Keratinocyte (primary cell): Measurements from ENCODE around the gene HPS4. TPM values are rescaled to one million over a fixed set of nuclear protein-coding genes. Genes with fewer than 3 reads are reported as not detected.

Experiments
- DNase-seq: peaks from one replicate; pipeline ENCODE4 v3.0.0-alpha.2; 2011; ENCODE audit warnings: low read depth, missing footprints, low spot score
- FAIRE-seq: peaks from 2 replicates; lab custom pipeline; 2011; peaks lifted over from hg19 to GRCh38; lab: Jason Lieb, UNC
- H2AFZ ChIP-seq: 2 replicates; pipeline ENCODE4 v1.6.0; 2012; ENCODE audit warnings: low read length, control low read depth, inconsistent platforms; ENCODE audit not compliant: control insufficient read depth
- H3K27ac ChIP-seq: 2 replicates; pipeline ENCODE4 v1.5.1; 2011; ENCODE audit warnings: low read length; ENCODE audit not compliant: control insufficient read depth, insufficient read depth
- H3K27me3 ChIP-seq: 3 replicates; pipeline ENCODE4 v1.6.0; 2011; ENCODE audit warnings: low read length; ENCODE audit not compliant: control insufficient read depth, insufficient read depth; ENCODE audit errors: extremely low read depth
- H3K36me3 ChIP-seq, 2 experiments: 2 replicates in 1 of 2; 3 replicates in 1 of 2; pipeline ENCODE4 v1.5.1; 2011; ENCODE audit warnings: low read length in 2 of 2, mild to moderate bottlenecking in 1 of 2; ENCODE audit not compliant: control insufficient read depth in 2 of 2, insufficient read depth in 2 of 2; ENCODE audit errors: extremely low read depth in 1 of 2
- H3K4me1 ChIP-seq: 3 replicates; pipeline ENCODE4 v1.5.1; 2011; ENCODE audit warnings: low read length; ENCODE audit not compliant: control insufficient read depth, insufficient read depth; ENCODE audit errors: extremely low read depth
- H3K4me2 ChIP-seq: 3 replicates; pipeline ENCODE4 v1.6.0; 2011; ENCODE audit warnings: low read depth, low read length; ENCODE audit not compliant: control insufficient read depth, insufficient read depth; ENCODE audit errors: extremely low read depth
- H3K4me3 ChIP-seq, 3 experiments: fragments of 200-600 bp in 1 of 3; sonication (generic) in 1 of 3; 2 replicates in 2 of 3; 3 replicates in 1 of 3; pipeline ENCODE4 v1.5.1; 2011 to 2016; ENCODE audit warnings: low read length in 3 of 3, mild to moderate bottlenecking in 3 of 3, control low read depth in 2 of 3, inconsistent platforms in 1 of 3, low read depth in 1 of 3, mixed read lengths in 1 of 3, mixed run types in 1 of 3, moderate library complexity in 1 of 3; ENCODE audit not compliant: control insufficient read depth in 2 of 3, insufficient read depth in 2 of 3; ENCODE audit errors: extremely low read depth in 1 of 3
- H3K79me2 ChIP-seq: 2 replicates; pipeline ENCODE4 v1.6.0; 2012; ENCODE audit warnings: low read length; ENCODE audit not compliant: control insufficient read depth, insufficient read depth
- H3K9ac ChIP-seq: 3 replicates; pipeline ENCODE4 v1.6.0; 2011; ENCODE audit warnings: low read length; ENCODE audit not compliant: control insufficient read depth, insufficient read depth; ENCODE audit errors: extremely low read depth
- H3K9me1 ChIP-seq: 3 replicates; pipeline ENCODE4 v1.6.0; 2011; ENCODE audit warnings: low read length; ENCODE audit not compliant: control insufficient read depth, insufficient read depth; ENCODE audit errors: extremely low read depth
- H3K9me3 ChIP-seq: 2 replicates; pipeline ENCODE4 v1.5.1; 2012; ENCODE audit warnings: low read depth, low read length; ENCODE audit not compliant: control insufficient read depth
- H4K20me1 ChIP-seq: 3 replicates; pipeline ENCODE4 v1.6.0; 2011; ENCODE audit warnings: low read length; ENCODE audit not compliant: control insufficient read depth, insufficient read depth; ENCODE audit errors: extremely low read depth
- EZH2 ChIP-seq: IDR thresholded peaks from one replicate; pipeline ENCODE4 v1.6.1; 2012; ENCODE audit warnings: inconsistent platforms, mild to moderate bottlenecking, low read length, moderate library complexity
- dilution Hi-C: fragments of 300-500 bp; cut with MboI; formaldehyde crosslinking; loops from one replicate; pipeline ENCODE4 v1.7.0; 2020; ENCODE audit warnings: low sequenced_read_pairs; ENCODE audit not compliant: extremely low pct_ligation_motif_present
- polyA plus RNA-seq, 5 experiments: library from polyadenylated mRNA; depleted of rRNA in 3 of 5; stranded (reverse) in 3 of 5; stranded (forward) in 1 of 5; unstranded in 1 of 5; fragments of >200 nt; gene quantifications; 1 replicate in 1 of 5; 2 replicates in 3 of 5; 3 replicates in 1 of 5; pipeline versions ENCODE4 v1.2.1 to v1.2.3, GENCODE V29; 2011 to 2012; ENCODE audit warnings: missing spikeins in 2 of 5, low read depth in 1 of 5, low replicate concordance in 1 of 5
- TF ChIP-seq, protein P1 (sequence below), 3 experiments: IDR thresholded peaks in 1 of 3; conservative IDR thresholded peaks in 1 of 3; optimal IDR thresholded peaks in 1 of 3; 2 replicates in 2 of 3; 3 replicates in 1 of 3; pipeline versions ENCODE3 to v1.5.1; 2011; ENCODE audit warnings: low read length in 3 of 3, mild to moderate bottlenecking in 3 of 3, moderate library complexity in 2 of 3, control low read depth in 1 of 3, inconsistent platforms in 1 of 3; ENCODE audit not compliant: insufficient read depth in 2 of 3; ENCODE audit errors: extremely low read depth in 1 of 3

Gene HPS4
- polyA plus RNA-seq, 1 donor (not counting 4 experiments of a cell fraction or from before 2014, with no cell fraction given) = 21.3 TPM

- no peak for FAIRE-seq
Measured at GRCh38 chr22:26516503-26516902, 32.9 kb upstream of the HPS4 start.

DNA sequence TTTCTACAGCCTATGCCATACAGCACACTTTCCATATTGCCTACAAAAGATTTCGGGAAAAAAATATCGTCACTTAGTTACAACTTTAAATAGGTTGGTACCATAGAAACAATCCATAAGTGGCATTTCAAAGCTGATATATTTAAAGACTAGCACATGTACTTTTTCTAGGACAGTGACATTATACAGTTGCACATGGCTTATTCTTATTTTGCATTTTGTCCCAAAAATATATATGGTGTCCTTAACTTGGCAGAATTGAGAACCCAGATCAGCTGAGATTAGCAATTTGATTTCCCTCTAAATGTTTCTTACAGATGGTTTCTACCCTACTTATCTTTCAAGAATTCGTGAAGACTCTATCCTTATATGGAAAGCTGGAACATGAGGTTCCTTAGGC, 32.3 kb upstream of the HPS4 start:
- Histone ChIP-seq H2AFZ (no peak overlapping the region), H3K4me3 (no peak overlapping the region), H3K4me1 (peaks cover 20% of the 10 kb centered on the region), H3K4me2 (no peak overlapping the region), H3K27me3 (no peaks in the 10 kb centered on the region), H3K9ac (no peak overlapping the region), H3K79me2 (peaks cover 26% of the 10 kb centered on the region), H3K36me3 (no peaks in the 10 kb centered on the region), H3K27ac (no peak overlapping the region), H4K20me1 (no peaks in the 10 kb centered on the region), H3K9me3 (no peaks in the 10 kb centered on the region), H3K9me1 (no peaks in the 10 kb centered on the region)
- FAIRE-seq (no peak), DNase-seq (no peak)
- TF ChIP-seq, protein P1, sequence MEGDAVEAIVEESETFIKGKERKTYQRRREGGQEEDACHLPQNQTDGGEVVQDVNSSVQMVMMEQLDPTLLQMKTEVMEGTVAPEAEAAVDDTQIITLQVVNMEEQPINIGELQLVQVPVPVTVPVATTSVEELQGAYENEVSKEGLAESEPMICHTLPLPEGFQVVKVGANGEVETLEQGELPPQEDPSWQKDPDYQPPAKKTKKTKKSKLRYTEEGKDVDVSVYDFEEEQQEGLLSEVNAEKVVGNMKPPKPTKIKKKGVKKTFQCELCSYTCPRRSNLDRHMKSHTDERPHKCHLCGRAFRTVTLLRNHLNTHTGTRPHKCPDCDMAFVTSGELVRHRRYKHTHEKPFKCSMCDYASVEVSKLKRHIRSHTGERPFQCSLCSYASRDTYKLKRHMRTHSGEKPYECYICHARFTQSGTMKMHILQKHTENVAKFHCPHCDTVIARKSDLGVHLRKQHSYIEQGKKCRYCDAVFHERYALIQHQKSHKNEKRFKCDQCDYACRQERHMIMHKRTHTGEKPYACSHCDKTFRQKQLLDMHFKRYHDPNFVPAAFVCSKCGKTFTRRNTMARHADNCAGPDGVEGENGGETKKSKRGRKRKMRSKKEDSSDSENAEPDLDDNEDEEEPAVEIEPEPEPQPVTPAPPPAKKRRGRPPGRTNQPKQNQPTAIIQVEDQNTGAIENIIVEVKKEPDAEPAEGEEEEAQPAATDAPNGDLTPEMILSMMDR (optimal IDR thresholded peaks at IDR 0.05 in 1 of 3, IDR thresholded peaks at IDR 0.05 in 1 of 3, conservative IDR thresholded peaks at IDR 0.05 in 1 of 3; ENCODE audit: extremely low read depth in 1 of 3, insufficient read depth in 2 of 3, low read length in 3 of 3) = no peak
- no peak for TF ChIP-seq EZH2
- dilution Hi-C loops = no loop called here

More at GRCh38 chr22:26516503-26516902, 32.9 kb upstream of the HPS4 start:
- dilution Hi-C loops = no loop called here
- no peak overlapping the region for H2AFZ ChIP-seq
- H3K9me1 ChIP-seq = no peaks in the 10 kb centered on the region
- no peak for TF ChIP-seq EZH2
- TF ChIP-seq, protein P1 (optimal IDR thresholded peaks at IDR 0.05 in 1 of 3, IDR thresholded peaks at IDR 0.05 in 1 of 3, conservative IDR thresholded peaks at IDR 0.05 in 1 of 3; ENCODE audit: extremely low read depth in 1 of 3, insufficient read depth in 2 of 3, low read length in 3 of 3) = no peak
- no peaks in the 10 kb centered on the region for H3K27me3 ChIP-seq
- peaks cover 16% of the 10 kb centered on the region for H3K4me1 ChIP-seq
- H3K36me3 ChIP-seq = no peaks in the 10 kb centered on the region
- H3K4me3 ChIP-seq = no peak overlapping the region
- no peaks in the 10 kb centered on the region for H3K9me3 ChIP-seq
- DNase-seq = no peak
- peaks cover 21% of the 10 kb centered on the region for H3K79me2 ChIP-seq
- H3K27ac ChIP-seq = no peak overlapping the region
- no peak overlapping the region for H3K9ac ChIP-seq
- no peaks in the 10 kb centered on the region for H4K20me1 ChIP-seq
- H3K4me2 ChIP-seq = no peak overlapping the region
